Cardiac muscle cell (in vitro differentiated cells and primary cell): Measurements from ENCODE around the gene DPP10. TPM values are rescaled to one million over a fixed set of nuclear protein-coding genes. Genes with fewer than 3 reads are reported as not detected.
A peak's percentile ranks its signal among the peaks of the same experiment; 100 is the strongest.

Source experiments
- DNase-seq, 2 donors: peaks; one replicate each; pipeline versions ENCODE4 v3.0.0 to v3.0.0-alpha.2; 2010 to 2017; ENCODE audit warnings: low read depth in 1 of 2, low spot score in 1 of 2
- H3K27ac ChIP-seq: fragments of 200-600 bp; sonication (generic); 2 replicates; pipeline ENCODE4 v1.5.1; 2016
- H3K27me3 ChIP-seq: fragments of 200-600 bp; sonication (generic); 2 replicates; pipeline ENCODE4 v1.6.0; 2016; ENCODE audit warnings: control low read depth
- H3K36me3 ChIP-seq: fragments of 200-600 bp; sonication (generic); 2 replicates; pipeline ENCODE4 v1.5.1; 2016; ENCODE audit warnings: control low read depth
- H3K4me1 ChIP-seq: fragments of 200-600 bp; sonication (generic); 2 replicates; pipeline ENCODE4 v1.8.1; 2017; ENCODE audit warnings: low read depth, mild to moderate bottlenecking, mixed run types
- H3K4me3 ChIP-seq: fragments of 200-600 bp; sonication (generic); 2 replicates; pipeline ENCODE4 v1.5.1; 2016; ENCODE audit warnings: mild to moderate bottlenecking
- H3K9me3 ChIP-seq: fragments of 200-600 bp; sonication (generic); 2 replicates; pipeline ENCODE4 v1.5.1; 2017; ENCODE audit warnings: low read depth, mild to moderate bottlenecking, control low read depth
- polyA plus RNA-seq: library from polyadenylated mRNA; unstranded; fragments of >200 nt; fragmentation: Nextera tagmentation; extraction: Ambion mirVana; gene quantifications from 2 replicates; pipeline ENCODE4 v1.2.1, GENCODE V29; 2016
- total RNA-seq: library from RNA; depleted of rRNA; stranded (reverse); fragments of >200 nt; gene quantifications from 2 replicates; pipeline ENCODE4 v1.2.3, GENCODE V29; 2016
- TF ChIP-seq, protein P1 (sequence below): IDR thresholded peaks from 2 replicates; pipeline ENCODE4 v1.5.1; 2012; ENCODE audit warnings: low read depth, mild to moderate bottlenecking, low read length

Gene DPP10
- total and polyA plus RNA-seq, 2 experiments from 2014 or later, result 1.1 to 1.4 TPM

DNA sequence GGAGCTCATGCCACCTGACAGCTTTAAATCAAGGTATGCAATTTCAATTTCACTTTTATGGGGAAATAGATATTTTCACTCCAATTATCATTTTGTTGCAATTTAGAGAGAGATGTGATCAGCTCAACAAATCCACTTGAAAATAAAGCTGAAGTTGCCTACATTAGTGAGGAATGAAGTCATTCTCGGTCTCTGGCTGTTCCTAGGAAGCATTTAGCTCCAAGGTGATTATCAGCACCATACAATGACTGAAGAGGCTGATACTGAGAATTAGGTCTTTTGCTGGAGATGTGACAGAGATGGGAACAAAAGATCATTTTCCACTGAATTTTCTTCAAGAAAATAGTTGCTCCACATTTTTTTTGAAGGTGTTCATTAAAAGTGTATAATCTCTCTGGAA, 1303.7 kb downstream of the DPP10 start:
- H3K27ac ChIP-seq, result no peak overlapping the region
- no peak overlapping the region for H3K4me3 ChIP-seq
- no peak for DNase-seq
- H3K27me3 ChIP-seq, result no peaks in the 10 kb centered on the region
- H3K36me3 ChIP-seq, result no peaks in the 10 kb centered on the region
- no peaks in the 10 kb centered on the region for H3K9me3 ChIP-seq
- no peaks in the 10 kb centered on the region for H3K4me1 ChIP-seq
- TF ChIP-seq, protein P1, sequence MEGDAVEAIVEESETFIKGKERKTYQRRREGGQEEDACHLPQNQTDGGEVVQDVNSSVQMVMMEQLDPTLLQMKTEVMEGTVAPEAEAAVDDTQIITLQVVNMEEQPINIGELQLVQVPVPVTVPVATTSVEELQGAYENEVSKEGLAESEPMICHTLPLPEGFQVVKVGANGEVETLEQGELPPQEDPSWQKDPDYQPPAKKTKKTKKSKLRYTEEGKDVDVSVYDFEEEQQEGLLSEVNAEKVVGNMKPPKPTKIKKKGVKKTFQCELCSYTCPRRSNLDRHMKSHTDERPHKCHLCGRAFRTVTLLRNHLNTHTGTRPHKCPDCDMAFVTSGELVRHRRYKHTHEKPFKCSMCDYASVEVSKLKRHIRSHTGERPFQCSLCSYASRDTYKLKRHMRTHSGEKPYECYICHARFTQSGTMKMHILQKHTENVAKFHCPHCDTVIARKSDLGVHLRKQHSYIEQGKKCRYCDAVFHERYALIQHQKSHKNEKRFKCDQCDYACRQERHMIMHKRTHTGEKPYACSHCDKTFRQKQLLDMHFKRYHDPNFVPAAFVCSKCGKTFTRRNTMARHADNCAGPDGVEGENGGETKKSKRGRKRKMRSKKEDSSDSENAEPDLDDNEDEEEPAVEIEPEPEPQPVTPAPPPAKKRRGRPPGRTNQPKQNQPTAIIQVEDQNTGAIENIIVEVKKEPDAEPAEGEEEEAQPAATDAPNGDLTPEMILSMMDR, result no peak

DNA sequence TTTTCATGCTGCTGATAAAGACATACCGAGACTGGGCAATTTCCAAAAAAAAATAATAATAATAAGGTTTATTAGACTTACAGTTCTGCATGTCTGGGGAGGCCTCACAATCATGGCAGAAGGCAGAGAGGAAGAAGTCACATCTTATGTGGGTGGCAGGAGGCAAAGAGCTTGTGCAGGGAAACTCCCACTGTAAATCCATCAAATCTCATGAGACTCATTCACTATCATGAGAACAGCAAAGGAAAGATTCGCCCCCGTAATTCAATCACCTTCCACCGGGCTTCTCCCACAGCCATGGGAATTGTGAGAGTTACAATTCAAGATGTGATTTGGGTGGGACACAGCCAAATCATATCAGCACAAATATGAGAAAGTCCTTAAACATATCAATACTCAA, 1314.8 kb downstream of the DPP10 start:
- TF ChIP-seq, protein P1, result no peak
- Histone ChIP-seq H3K27me3 (no peaks in the 10 kb centered on the region), H3K9me3 (no peaks in the 10 kb centered on the region), H3K36me3 (no peaks in the 10 kb centered on the region), H3K27ac (no peak overlapping the region), H3K4me1 (no peaks in the 10 kb centered on the region), H3K4me3 (no peak overlapping the region)
- DNase-seq, result no peak

DNA sequence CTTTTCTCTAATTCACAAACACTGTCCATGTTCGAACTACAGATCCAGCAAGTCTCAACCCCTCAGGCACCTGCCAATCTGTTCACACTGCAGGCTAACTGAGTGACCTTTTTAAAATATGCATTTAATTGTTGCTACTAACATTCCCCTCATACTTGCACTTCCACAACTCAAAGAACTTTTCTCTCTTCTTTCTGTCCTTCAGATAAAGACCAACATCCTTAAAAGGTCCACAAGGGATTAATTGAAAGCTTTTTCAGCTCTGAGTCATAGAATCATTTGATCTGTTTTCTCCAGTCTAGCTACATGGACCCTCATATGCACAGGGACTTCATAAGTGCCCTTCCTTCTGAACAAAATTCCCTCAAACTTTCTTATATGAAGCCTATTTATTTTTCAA, 1321.2 kb downstream of the DPP10 start:
- Histone ChIP-seq H3K36me3 (no peaks in the 10 kb centered on the region), H3K4me3 (no peak overlapping the region)
- TF ChIP-seq, protein P1, result no peak

DNA sequence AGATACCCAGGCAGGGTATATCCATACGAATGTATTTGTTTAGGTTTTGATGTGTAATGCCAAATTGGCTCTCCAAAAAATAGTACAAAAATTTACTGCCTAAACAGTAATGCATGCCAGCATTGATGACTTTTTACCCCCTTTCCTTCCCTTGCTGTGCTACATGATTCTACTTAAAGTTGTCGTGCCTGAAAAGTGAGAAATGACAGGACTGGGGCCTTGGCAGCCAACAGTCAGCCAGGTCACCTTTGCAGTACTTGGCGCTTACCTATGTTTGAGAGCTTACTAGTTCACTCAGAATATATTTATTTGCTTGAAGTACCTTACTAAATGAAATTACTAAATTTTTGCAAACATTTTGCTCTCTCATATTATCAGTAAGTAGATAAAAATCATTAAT, 1329.1 kb downstream of the DPP10 start:
- TF ChIP-seq, protein P1, result no peak
- H3K27ac ChIP-seq, result peak overlapping the region; percentile 26
- H3K4me3 ChIP-seq, result no peak overlapping the region
- peak in 1 of 2 donors; percentile 77 for DNase-seq
- H3K27me3 ChIP-seq, result no peaks in the 10 kb centered on the region
- H3K4me1 ChIP-seq, result peaks cover 33% of the 10 kb centered on the region
- no peaks in the 10 kb centered on the region for H3K9me3 ChIP-seq
- H3K36me3 ChIP-seq, result no peaks in the 10 kb centered on the region

More for the DNA sequence above, 1321.2 kb downstream of the DPP10 start:
- DNase-seq, result no peak
- no peak overlapping the region for H3K27ac ChIP-seq
- H3K9me3 ChIP-seq, result no peaks in the 10 kb centered on the region
- no peaks in the 10 kb centered on the region for H3K4me1 ChIP-seq
- H3K27me3 ChIP-seq, result no peaks in the 10 kb centered on the region

DNA sequence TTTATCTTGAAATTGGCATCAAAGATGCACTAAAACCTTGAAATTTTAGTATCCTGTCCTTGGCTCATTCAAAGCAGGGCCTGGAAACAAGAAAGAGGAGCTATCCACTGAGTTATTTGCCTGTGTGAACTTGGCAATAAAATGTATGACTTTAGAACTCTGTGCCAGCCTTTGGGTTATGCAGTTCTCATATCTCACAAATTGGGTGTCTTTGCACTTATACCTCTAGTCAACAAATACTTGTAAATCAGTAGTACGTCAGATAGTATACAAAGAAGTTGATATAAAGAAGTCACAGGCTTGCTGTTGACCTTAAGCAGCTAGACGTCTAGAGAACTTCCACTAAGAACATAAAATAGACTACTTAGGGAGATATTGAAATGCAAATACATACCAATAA, 1331.9 kb downstream of the DPP10 start:
- Histone ChIP-seq H3K27ac (no peak overlapping the region), H3K4me3 (no peak overlapping the region), H3K9me3 (no peaks in the 10 kb centered on the region), H3K4me1 (peaks cover 33% of the 10 kb centered on the region), H3K27me3 (no peaks in the 10 kb centered on the region), H3K36me3 (no peaks in the 10 kb centered on the region)
- DNase-seq, result peak in 1 of 2 donors; percentile 1
- TF ChIP-seq, protein P1, result no peak
